Panc1 (cell line): ENCODE measurements around the gene HTT-AS.

Experiments
- POLR2AphosphoS5 ChIP-seq: IDR thresholded peaks from 2 replicates; pipeline ENCODE4 v1.6.1; 2012; ENCODE audit warnings: mild to moderate bottlenecking, low read depth, low read length, moderate library complexity
- SIN3A ChIP-seq: IDR thresholded peaks from 2 replicates; pipeline ENCODE4 v1.6.1; 2012; ENCODE audit warnings: low read depth, mild to moderate bottlenecking, low read length, moderate library complexity, borderline replicate concordance; ENCODE audit not compliant: insufficient read depth
- TF ChIP-seq, protein P1 (sequence below): fragments of 450-650 bp; IDR thresholded peaks from 2 replicates; pipeline ENCODE4 v1.5.1; 2017; ENCODE audit warnings: mild to moderate bottlenecking
- TF ChIP-seq, protein P2 (sequence below), 2 experiments: IDR thresholded peaks; 2 replicates each; pipeline ENCODE4 v1.6.1; 2011 to 2012; ENCODE audit warnings: low read depth in 2 of 2, control low read depth in 1 of 2, low read length in 1 of 2, mild to moderate bottlenecking in 1 of 2, moderate library complexity in 1 of 2; ENCODE audit not compliant: insufficient read depth in 1 of 2

GRCh38 chr4:3069661-3070199 is 4.6 kb downstream of the HTT-AS start:
- TF ChIP-seq, protein P1, sequence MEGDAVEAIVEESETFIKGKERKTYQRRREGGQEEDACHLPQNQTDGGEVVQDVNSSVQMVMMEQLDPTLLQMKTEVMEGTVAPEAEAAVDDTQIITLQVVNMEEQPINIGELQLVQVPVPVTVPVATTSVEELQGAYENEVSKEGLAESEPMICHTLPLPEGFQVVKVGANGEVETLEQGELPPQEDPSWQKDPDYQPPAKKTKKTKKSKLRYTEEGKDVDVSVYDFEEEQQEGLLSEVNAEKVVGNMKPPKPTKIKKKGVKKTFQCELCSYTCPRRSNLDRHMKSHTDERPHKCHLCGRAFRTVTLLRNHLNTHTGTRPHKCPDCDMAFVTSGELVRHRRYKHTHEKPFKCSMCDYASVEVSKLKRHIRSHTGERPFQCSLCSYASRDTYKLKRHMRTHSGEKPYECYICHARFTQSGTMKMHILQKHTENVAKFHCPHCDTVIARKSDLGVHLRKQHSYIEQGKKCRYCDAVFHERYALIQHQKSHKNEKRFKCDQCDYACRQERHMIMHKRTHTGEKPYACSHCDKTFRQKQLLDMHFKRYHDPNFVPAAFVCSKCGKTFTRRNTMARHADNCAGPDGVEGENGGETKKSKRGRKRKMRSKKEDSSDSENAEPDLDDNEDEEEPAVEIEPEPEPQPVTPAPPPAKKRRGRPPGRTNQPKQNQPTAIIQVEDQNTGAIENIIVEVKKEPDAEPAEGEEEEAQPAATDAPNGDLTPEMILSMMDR, result no peak
- no peak for TF ChIP-seq POLR2AphosphoS5
- TF ChIP-seq, protein P2, sequence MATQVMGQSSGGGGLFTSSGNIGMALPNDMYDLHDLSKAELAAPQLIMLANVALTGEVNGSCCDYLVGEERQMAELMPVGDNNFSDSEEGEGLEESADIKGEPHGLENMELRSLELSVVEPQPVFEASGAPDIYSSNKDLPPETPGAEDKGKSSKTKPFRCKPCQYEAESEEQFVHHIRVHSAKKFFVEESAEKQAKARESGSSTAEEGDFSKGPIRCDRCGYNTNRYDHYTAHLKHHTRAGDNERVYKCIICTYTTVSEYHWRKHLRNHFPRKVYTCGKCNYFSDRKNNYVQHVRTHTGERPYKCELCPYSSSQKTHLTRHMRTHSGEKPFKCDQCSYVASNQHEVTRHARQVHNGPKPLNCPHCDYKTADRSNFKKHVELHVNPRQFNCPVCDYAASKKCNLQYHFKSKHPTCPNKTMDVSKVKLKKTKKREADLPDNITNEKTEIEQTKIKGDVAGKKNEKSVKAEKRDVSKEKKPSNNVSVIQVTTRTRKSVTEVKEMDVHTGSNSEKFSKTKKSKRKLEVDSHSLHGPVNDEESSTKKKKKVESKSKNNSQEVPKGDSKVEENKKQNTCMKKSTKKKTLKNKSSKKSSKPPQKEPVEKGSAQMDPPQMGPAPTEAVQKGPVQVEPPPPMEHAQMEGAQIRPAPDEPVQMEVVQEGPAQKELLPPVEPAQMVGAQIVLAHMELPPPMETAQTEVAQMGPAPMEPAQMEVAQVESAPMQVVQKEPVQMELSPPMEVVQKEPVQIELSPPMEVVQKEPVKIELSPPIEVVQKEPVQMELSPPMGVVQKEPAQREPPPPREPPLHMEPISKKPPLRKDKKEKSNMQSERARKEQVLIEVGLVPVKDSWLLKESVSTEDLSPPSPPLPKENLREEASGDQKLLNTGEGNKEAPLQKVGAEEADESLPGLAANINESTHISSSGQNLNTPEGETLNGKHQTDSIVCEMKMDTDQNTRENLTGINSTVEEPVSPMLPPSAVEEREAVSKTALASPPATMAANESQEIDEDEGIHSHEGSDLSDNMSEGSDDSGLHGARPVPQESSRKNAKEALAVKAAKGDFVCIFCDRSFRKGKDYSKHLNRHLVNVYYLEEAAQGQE (IDR thresholded peaks at IDR 0.05; ENCODE audit: insufficient read depth in 1 of 2, low read depth in 2 of 2, low read length in 1 of 2), result no peak
- TF ChIP-seq SIN3A, result no peak
